CD4-positive, alpha-beta T cell treated with Interferon alpha-2 for 1 hour (primary cell): ENCODE results near the gene EXOC3L2.
"Not testable (repeated sequence)": the region's sequence is repeated elsewhere in the genome, so short reads cannot be mapped to it uniquely, and the experiment has no call there.

Experiments used
- DNase-seq, 2 donors: peaks; one replicate each; pipeline ENCODE4 v3.0.0-alpha.2; 2020 to 2022

Gene EXOC3L2

GRCh38 chr19:45245334-45245787 is at the start of gene EXOC3L2:
EXOC3L2 (minus strand) TSS chr19:45245407; CDS start chr19:45239045, 6,362 bp downstream.
- no peak for DNase-seq

- no peak for DNase-seq
Measured at GRCh38 chr19:45294291-45295029, 49.3 kb upstream of the EXOC3L2 start.

GRCh38 chr19:45293682-45294081 is 48.5 kb upstream of the EXOC3L2 start:
- DNase-seq = no peak

GRCh38 chr19:45291834-45292233 is 46.6 kb upstream of the EXOC3L2 start:
- DNase-seq = no peak

GRCh38 chr19:45290381-45290931 is 45.2 kb upstream of the EXOC3L2 start:
- no peak for DNase-seq

- DNase-seq = no peak
Measured at GRCh38 chr19:45283443-45284033, 38.3 kb upstream of the EXOC3L2 start.

- no peak for DNase-seq
Measured at GRCh38 chr19:45280471-45280961, 35.3 kb upstream of the EXOC3L2 start.

- DNase-seq = no peak
Measured at GRCh38 chr19:45279587-45280192, 34.5 kb upstream of the EXOC3L2 start.

- no peak for DNase-seq
Measured at GRCh38 chr19:45278087-45278486, 32.9 kb upstream of the EXOC3L2 start.

GRCh38 chr19:45276284-45276687 is 31.1 kb upstream of the EXOC3L2 start:
- no peak for DNase-seq

- no peak for DNase-seq
Measured at GRCh38 chr19:45275370-45275971, 30.3 kb upstream of the EXOC3L2 start.

- DNase-seq = no peak
Measured at GRCh38 chr19:45273521-45273855, 28.3 kb upstream of the EXOC3L2 start.

- no peak for DNase-seq
Measured at GRCh38 chr19:45271735-45272108, 26.5 kb upstream of the EXOC3L2 start.

GRCh38 chr19:45271098-45271734 is 26.0 kb upstream of the EXOC3L2 start:
- no peak for DNase-seq

GRCh38 chr19:45269939-45270338 is 24.7 kb upstream of the EXOC3L2 start:
- DNase-seq = not testable (repeated sequence)

- no peak for DNase-seq
Measured at GRCh38 chr19:45267296-45267695, 22.1 kb upstream of the EXOC3L2 start.

- no peak for DNase-seq
Measured at GRCh38 chr19:45265375-45265774, 20.2 kb upstream of the EXOC3L2 start.

- DNase-seq = no peak
Measured at GRCh38 chr19:45264781-45265317, 19.6 kb upstream of the EXOC3L2 start.

- DNase-seq = no peak
Measured at GRCh38 chr19:45263013-45263412, 17.8 kb upstream of the EXOC3L2 start.

- DNase-seq = no peak
Measured at GRCh38 chr19:45262570-45262969, 17.4 kb upstream of the EXOC3L2 start.

GRCh38 chr19:45258862-45259261 is 13.7 kb upstream of the EXOC3L2 start:
- DNase-seq = no peak

GRCh38 chr19:45256836-45257235 is 11.6 kb upstream of the EXOC3L2 start:
- no peak for DNase-seq
